Natural killer cell (primary cell): ENCODE measurements around the gene PCDH12. TPM values are rescaled to one million over a fixed set of nuclear protein-coding genes. Genes with fewer than 3 reads are reported as not detected.

Source experiments
- ATAC-seq, 3 donors: fragments of 150-1000 bp in 2 of 3; fragments of 200-7000 bp in 1 of 3; cut with Tn5 transposase; 1 replicate in 1 of 3; 2 replicates in 2 of 3; pipeline ENCODE4 v1.10.0; 2021; ENCODE audit warnings: mild to moderate bottlenecking in 2 of 3, moderate library complexity in 2 of 3
- DNase-seq, 2 donors: peaks; one replicate each; pipeline versions ENCODE4 v3.0.0 to v3.0.0-alpha.2; 2013 to 2021; ENCODE audit warnings: mixed read lengths in 1 of 2
- H3K27ac ChIP-seq: one replicate; pipeline ENCODE4 v1.5.1; 2013; ENCODE audit warnings: mild to moderate bottlenecking, low read length
- H3K27me3 ChIP-seq: one replicate; pipeline ENCODE4 v1.6.1; 2013; ENCODE audit warnings: low read length; ENCODE audit not compliant: control insufficient read depth, insufficient read depth
- H3K36me3 ChIP-seq: one replicate; pipeline ENCODE4 v1.6.1; 2013; ENCODE audit warnings: low read length; ENCODE audit not compliant: control insufficient read depth, insufficient read depth
- H3K4me1 ChIP-seq: one replicate; pipeline ENCODE4 v1.6.1; 2013; ENCODE audit warnings: low read length; ENCODE audit not compliant: control insufficient read depth, insufficient read depth
- H3K4me3 ChIP-seq: one replicate; pipeline ENCODE4 v1.5.1; 2013; ENCODE audit warnings: low read length
- H3K9me3 ChIP-seq: one replicate; pipeline ENCODE4 v1.6.1; 2013; ENCODE audit warnings: low read length; ENCODE audit not compliant: control insufficient read depth, insufficient read depth
- H3K27ac Mint-ChIP-seq, 2 donors: one replicate each; pipeline ENCODE4 v1.8.0; 2022; ENCODE audit warnings: mild to moderate bottlenecking in 2 of 2, mixed read lengths in 2 of 2, moderate library complexity in 1 of 2
- H3K27me3 Mint-ChIP-seq, 2 donors: one replicate each; pipeline ENCODE4 v1.8.0; 2022; ENCODE audit warnings: low read depth in 2 of 2, mixed read lengths in 2 of 2
- H3K36me3 Mint-ChIP-seq: one replicate; pipeline ENCODE4 v1.8.0; 2022; ENCODE audit warnings: mixed read lengths
- H3K4me1 Mint-ChIP-seq, 2 donors: one replicate each; pipeline ENCODE4 v1.8.0; 2022; ENCODE audit warnings: mixed read lengths in 2 of 2
- H3K4me3 Mint-ChIP-seq: one replicate; pipeline ENCODE4 v1.8.0; 2022; ENCODE audit warnings: mild to moderate bottlenecking, moderate library complexity, mixed read lengths
- H3K9me3 Mint-ChIP-seq, 2 donors: one replicate each; pipeline ENCODE4 v1.8.0; 2022; ENCODE audit warnings: mixed read lengths in 2 of 2
- WGBS: methylation state at CpG from one replicate; pipeline ENCODE4 v1.1.7; 2013; ENCODE audit warnings: missing lambda C conversion rate; ENCODE audit not compliant: insufficient coverage; 5-methylcytosine and 5-hydroxymethylcytosine counted together
- intact Hi-C: fragments of 100-400 bp; cut with micrococcal nuclease; formaldehyde crosslinking; loops from one replicate; pipeline ENCODE4 v1.14.2; 2022
- total RNA-seq, 4 donors: library from RNA; stranded (reverse); fragments of 120-200 nt in 1 of 4; gene quantifications; one replicate each; pipeline versions ENCODE4 v1.2.3 to v1.2.4, GENCODE V29; 2013 to 2022
- TF ChIP-seq, protein P1 (sequence below): fragments of 200-600 bp; IDR thresholded peaks from one replicate; pipeline ENCODE4 v1.8.0; 2022; ENCODE audit warnings: antibody characterized with exemption

The PCDH12 gene
- total RNA-seq, 3 donors from 2014 or later (not counting 1 experiment from before 2014, with no cell fraction given), result 0.05 TPM; not detected in 2

DNA sequence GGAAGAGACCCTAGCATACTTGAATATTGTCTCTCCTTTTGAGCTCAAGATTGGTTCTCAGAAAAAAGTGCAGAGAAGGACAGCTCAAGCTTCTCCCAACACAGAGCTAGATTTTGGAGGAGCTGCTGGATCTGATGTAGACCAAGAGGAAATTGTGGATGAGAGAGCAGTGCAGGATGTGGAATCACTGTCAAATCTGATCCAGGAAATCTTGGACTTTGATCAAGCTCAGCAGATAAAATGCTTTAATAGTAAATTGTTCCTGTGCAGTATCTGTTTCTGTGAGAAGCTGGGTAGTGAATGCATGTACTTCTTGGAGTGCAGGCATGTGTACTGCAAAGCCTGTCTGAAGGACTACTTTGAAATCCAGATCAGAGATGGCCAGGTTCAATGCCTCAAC lies 20.4 kb upstream of the PCDH12 start:
- ATAC-seq (no peak), DNase-seq (no peak)
- Histone ChIP-seq H3K9me3 (no peaks in the 10 kb centered on the region), H3K4me3 (no peak overlapping the region), H3K27ac (no peak overlapping the region), H3K4me1 (no peaks in the 10 kb centered on the region), H3K27me3 (no peaks in the 10 kb centered on the region), H3K36me3 (peaks cover 79% of the 10 kb centered on the region)
- Mint-ChIP-seq H3K27me3 (no peaks in the 10 kb centered on the region), H3K9me3 (no peaks in the 10 kb centered on the region), H3K27ac (no peak overlapping the region), H3K4me3 (no peak overlapping the region), H3K36me3 (peaks cover 23% of the 10 kb centered on the region), H3K4me1 (peaks cover 14 to 20% of the 10 kb centered on the region in 2 donors)
- intact Hi-C loops, result no loop called here
- TF ChIP-seq, protein P1, sequence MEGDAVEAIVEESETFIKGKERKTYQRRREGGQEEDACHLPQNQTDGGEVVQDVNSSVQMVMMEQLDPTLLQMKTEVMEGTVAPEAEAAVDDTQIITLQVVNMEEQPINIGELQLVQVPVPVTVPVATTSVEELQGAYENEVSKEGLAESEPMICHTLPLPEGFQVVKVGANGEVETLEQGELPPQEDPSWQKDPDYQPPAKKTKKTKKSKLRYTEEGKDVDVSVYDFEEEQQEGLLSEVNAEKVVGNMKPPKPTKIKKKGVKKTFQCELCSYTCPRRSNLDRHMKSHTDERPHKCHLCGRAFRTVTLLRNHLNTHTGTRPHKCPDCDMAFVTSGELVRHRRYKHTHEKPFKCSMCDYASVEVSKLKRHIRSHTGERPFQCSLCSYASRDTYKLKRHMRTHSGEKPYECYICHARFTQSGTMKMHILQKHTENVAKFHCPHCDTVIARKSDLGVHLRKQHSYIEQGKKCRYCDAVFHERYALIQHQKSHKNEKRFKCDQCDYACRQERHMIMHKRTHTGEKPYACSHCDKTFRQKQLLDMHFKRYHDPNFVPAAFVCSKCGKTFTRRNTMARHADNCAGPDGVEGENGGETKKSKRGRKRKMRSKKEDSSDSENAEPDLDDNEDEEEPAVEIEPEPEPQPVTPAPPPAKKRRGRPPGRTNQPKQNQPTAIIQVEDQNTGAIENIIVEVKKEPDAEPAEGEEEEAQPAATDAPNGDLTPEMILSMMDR, result no peak

DNA sequence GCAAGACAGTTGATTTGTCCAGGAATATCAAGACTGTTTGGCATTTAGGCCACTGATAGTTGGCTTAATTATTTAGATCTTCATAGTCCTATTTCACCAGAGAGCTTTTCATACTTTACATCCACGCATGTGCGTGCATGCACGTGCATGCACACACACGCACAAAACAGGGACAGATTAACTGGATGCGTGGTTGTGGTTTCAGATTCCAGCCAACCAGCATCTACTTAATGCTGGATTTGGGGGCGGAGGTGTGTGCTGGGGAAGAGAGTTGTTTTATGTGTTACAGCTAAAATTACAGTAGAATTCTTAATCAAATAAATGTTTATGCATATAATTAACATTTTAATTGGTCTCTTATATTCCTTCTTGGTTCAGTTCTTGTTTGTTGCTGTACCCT lies 18.2 kb upstream of the PCDH12 start:
- H3K4me1 ChIP-seq, result no peaks in the 10 kb centered on the region
- no peaks in the 10 kb centered on the region for H3K9me3 ChIP-seq
- no peak overlapping the region for H3K27ac ChIP-seq
- no peaks in the 10 kb centered on the region for H3K27me3 Mint-ChIP-seq
- H3K4me3 ChIP-seq, result no peak overlapping the region
- no peaks in the 10 kb centered on the region for H3K9me3 Mint-ChIP-seq
- peaks cover 9% of the 10 kb centered on the region for H3K36me3 Mint-ChIP-seq
- WGBS, result 96% methylated on average over 6 of the region's 6 CpGs
- no peaks in the 10 kb centered on the region for H3K27me3 ChIP-seq
- intact Hi-C loops, result no loop called here
- no peak overlapping the region for H3K27ac Mint-ChIP-seq
- TF ChIP-seq, protein P1, result no peak
- H3K4me1 Mint-ChIP-seq, result peaks cover 14 to 20% of the 10 kb centered on the region in 2 donors
- no peak overlapping the region for H3K4me3 Mint-ChIP-seq
- H3K36me3 ChIP-seq, result peaks cover 63% of the 10 kb centered on the region
- DNase-seq (no peak), ATAC-seq (no peak)

DNA sequence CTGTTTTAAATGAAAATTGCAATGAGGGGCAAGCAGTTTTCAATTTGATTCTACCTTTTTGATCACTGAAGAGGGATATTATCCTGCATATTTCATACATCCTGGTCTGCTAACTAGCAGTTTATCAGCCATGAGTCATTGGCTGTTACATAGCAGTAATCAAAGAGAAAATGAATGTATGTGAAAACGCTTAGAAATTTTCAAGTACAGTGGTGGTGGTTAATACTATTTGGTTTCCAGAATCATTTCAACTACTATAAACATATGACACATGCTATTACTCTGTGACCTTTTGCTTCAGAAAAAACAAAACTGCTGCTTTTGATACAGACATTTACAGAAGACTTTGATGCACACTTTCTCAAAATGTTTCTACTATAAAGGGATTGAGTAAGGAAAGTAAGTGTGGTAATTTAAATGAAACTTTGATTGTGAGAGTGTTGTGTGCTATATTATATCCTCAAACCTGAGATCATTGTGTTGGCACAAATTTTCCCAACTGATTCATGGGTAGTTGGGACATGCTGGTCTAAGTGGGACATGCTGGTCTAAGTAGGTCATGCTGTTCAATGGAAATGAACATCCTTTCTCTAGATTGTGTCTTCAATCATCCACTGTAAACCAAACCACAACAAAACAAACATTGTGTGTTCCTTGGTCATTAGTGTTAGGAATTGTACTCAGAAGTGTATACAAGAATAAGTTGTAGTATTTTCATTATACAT lies 16.0 kb upstream of the PCDH12 start:
- no peak overlapping the region for H3K4me3 ChIP-seq
- H3K4me1 ChIP-seq, result peaks cover 4% of the 10 kb centered on the region
- Mint-ChIP-seq H3K27ac (no peak overlapping the region), H3K4me1 (peaks cover 31 to 32% of the 10 kb centered on the region in 2 donors), H3K4me3 (no peak overlapping the region), H3K9me3 (no peaks in the 10 kb centered on the region), H3K36me3 (no peaks in the 10 kb centered on the region), H3K27me3 (no peaks in the 10 kb centered on the region)
- no peak for ATAC-seq
- H3K9me3 ChIP-seq, result no peaks in the 10 kb centered on the region
- TF ChIP-seq, protein P1, result no peak
- no peaks in the 10 kb centered on the region for H3K27me3 ChIP-seq
- intact Hi-C loops, result no loop called here
- no peak overlapping the region for H3K27ac ChIP-seq
- peaks cover 43% of the 10 kb centered on the region for H3K36me3 ChIP-seq
- no CpG with 5 or more reads among the region's 1 CpG for WGBS
- no peak for DNase-seq
